GM12878 (cell line): ENCODE results near the gene USH1G. TPM values are rescaled to one million over a fixed set of nuclear protein-coding genes. Genes with fewer than 3 reads are reported as not detected.

ENCODE experiments used
- ATAC-seq: fragments of 200-7000 bp; cut with Tn5 transposase; 3 replicates; pipeline ENCODE4 v1.9.1; 2020; ENCODE audit warnings: mild to moderate bottlenecking, moderate library complexity
- BruUV-seq: library from RNA; stranded (reverse); fragments of 400-500 nt; replicated peaks from 2 replicates; lab custom pipeline; 2021; lab: Mats Ljungman, UMichigan
- CTCF ChIA-PET: fragments of 300-600 bp; sonication (Branson Sonifier 250); formaldehyde crosslinking; extraction: SDS; loops from one replicate; lab custom pipeline; 2021; ENCODE audit warnings: inconsistent platforms; lab: Yijun Ruan, JAX
- POLR2A ChIA-PET: fragments of 350-600 bp; formaldehyde crosslinking; extraction: SDS; loops from one replicate; lab custom pipeline; 2021; ENCODE audit warnings: inconsistent platforms; lab: Charles Lee
- RAD21 ChIA-PET: fragments of 300-600 bp; sonication (Branson Sonifier 250); formaldehyde crosslinking; loops from one replicate; lab custom pipeline; 2023; ENCODE audit warnings: antibody characterized with exemption; ENCODE audit not compliant: unreplicated experiment; lab: Charles Lee
- SMC1A ChIA-PET: fragments of 300-600 bp; sonication (Branson Sonifier 250); formaldehyde crosslinking; loops from one replicate; lab custom pipeline; 2023; ENCODE audit not compliant: unreplicated experiment, uncharacterized antibody; lab: Charles Lee
- DNase-seq: peaks from one replicate; pipeline ENCODE4 v3.0.0-alpha.2; 2011; ENCODE audit warnings: low read depth, low spot score
- FAIRE-seq: peaks from 3 replicates; lab custom pipeline; 2011; peaks lifted over from hg19 to GRCh38; lab: Jason Lieb, UNC
- H2AFZ ChIP-seq: 2 replicates; pipeline ENCODE4 v1.6.0; 2011; ENCODE audit warnings: low read depth, low read length, control low read depth; ENCODE audit not compliant: control insufficient read depth
- H3K27ac ChIP-seq: 2 replicates; pipeline ENCODE4 v1.5.1; 2011; ENCODE audit warnings: control low read depth; ENCODE audit not compliant: control insufficient read depth, insufficient read depth
- H3K27me3 ChIP-seq, 2 experiments: replicated peaks in 1 of 2; 2 replicates each; pipeline versions ENCODE4 v1.6.0 to v1.6.1; 2011; ENCODE audit warnings: low read length in 1 of 2; ENCODE audit not compliant: control insufficient read depth in 2 of 2, insufficient read depth in 2 of 2
- H3K36me3 ChIP-seq, 2 experiments: 2 replicates each; pipeline ENCODE4 v1.5.1; 2011; ENCODE audit warnings: low read length in 1 of 2; ENCODE audit not compliant: control insufficient read depth in 2 of 2, insufficient read depth in 2 of 2
- H3K4me1 ChIP-seq: 2 replicates; pipeline ENCODE4 v1.6.1; 2011; ENCODE audit warnings: mild to moderate bottlenecking, low read length, moderate library complexity, mixed read lengths; ENCODE audit not compliant: control insufficient read depth, insufficient read depth
- H3K4me2 ChIP-seq: 2 replicates; pipeline ENCODE4 v1.6.0; 2011; ENCODE audit warnings: control low read depth; ENCODE audit not compliant: control insufficient read depth, insufficient read depth
- H3K4me3 ChIP-seq: fragments of 200-600 bp; sonication (generic); 2 replicates; pipeline ENCODE4 v1.5.1; 2016
- H3K79me2 ChIP-seq: 2 replicates; pipeline ENCODE4 v1.6.0; 2011; ENCODE audit warnings: low read length; ENCODE audit not compliant: control insufficient read depth, insufficient read depth
- H3K9ac ChIP-seq: 2 replicates; pipeline ENCODE4 v1.8.0; 2011; ENCODE audit warnings: low read length, control low read depth, mixed read lengths; ENCODE audit not compliant: control insufficient read depth, insufficient read depth
- H3K9me3 ChIP-seq: replicated peaks from 3 replicates; pipeline ENCODE4 v1.5.1; 2011; ENCODE audit warnings: mild to moderate bottlenecking, low read length; ENCODE audit not compliant: control insufficient read depth, insufficient read depth
- H4K20me1 ChIP-seq: 2 replicates; pipeline ENCODE4 v1.6.0; 2011; ENCODE audit not compliant: control insufficient read depth, insufficient read depth
- ASH2L ChIP-seq: fragments of 300-600, 200-600 bp; sonication (generic); IDR thresholded peaks from 2 replicates; pipeline ENCODE4 v1.6.1; 2017; ENCODE audit warnings: low read depth, mild to moderate bottlenecking, borderline replicate concordance
- CBX5 ChIP-seq: sonication (generic); IDR thresholded peaks from 2 replicates; pipeline ENCODE4 v1.6.1; 2016; ENCODE audit warnings: low read depth, moderate library complexity, mild to moderate bottlenecking, inconsistent platforms
- CEBPB ChIP-seq, 2 experiments: fragments of 150-350 bp in 1 of 2; IDR thresholded peaks; 2 replicates each; pipeline ENCODE4 v1.6.1; 2012 to 2014; ENCODE audit warnings: low read depth in 2 of 2, low read length in 2 of 2, borderline replicate concordance in 1 of 2, inconsistent platforms in 1 of 2
- CREB1 ChIP-seq: IDR thresholded peaks from 2 replicates; pipeline ENCODE4 v1.6.1; 2012; ENCODE audit warnings: low read depth, mild to moderate bottlenecking, inconsistent platforms
- ESRRA ChIP-seq: IDR thresholded peaks from 2 replicates; pipeline ENCODE4 v1.6.1; 2012; ENCODE audit warnings: mild to moderate bottlenecking, low read length, improper control_type of control experiment
- ETV6 ChIP-seq, 2 experiments: fragments of 450-650 bp in 1 of 2; IDR thresholded peaks in 1 of 2; conservative IDR thresholded peaks in 1 of 2; 2 replicates each; pipeline ENCODE4 v1.6.1; 2014; ENCODE audit warnings: antibody characterized with exemption in 1 of 2, borderline replicate concordance in 1 of 2, low read depth in 1 of 2, mild to moderate bottlenecking in 1 of 2, moderate library complexity in 1 of 2
- KDM1A ChIP-seq: fragments of 200-600 bp; sonication (generic); IDR thresholded peaks from 2 replicates; pipeline ENCODE4 v1.6.1; 2016; ENCODE audit warnings: borderline replicate concordance
- MYB ChIP-seq: fragments of 150-350 bp; IDR thresholded peaks from 2 replicates; pipeline ENCODE4 v1.6.1; 2014; ENCODE audit warnings: mild to moderate bottlenecking, low read depth, low read length, borderline replicate concordance
- SMC3 ChIP-seq: IDR thresholded peaks from 2 replicates; pipeline ENCODE4 v1.6.1; 2011; ENCODE audit warnings: low read length, improper control_type of control experiment, borderline replicate concordance
- SRF ChIP-seq, 2 experiments: IDR thresholded peaks; 2 replicates each; pipeline ENCODE4 v1.6.1; 2011; ENCODE audit warnings: low read depth in 2 of 2, low read length in 2 of 2, mild to moderate bottlenecking in 1 of 2, moderate library complexity in 1 of 2
- SUZ12 ChIP-seq: fragments of 200-600 bp; sonication (generic); IDR thresholded peaks from one replicate; pipeline ENCODE4 v1.6.1; 2018; ENCODE audit warnings: antibody characterized with exemption, mild to moderate bottlenecking; ENCODE audit not compliant: unreplicated experiment
- ZNF24 ChIP-seq: fragments of 450-650 bp; IDR thresholded peaks from 2 replicates; pipeline ENCODE4 v1.6.1; 2017; ENCODE audit warnings: antibody characterized with exemption, mild to moderate bottlenecking
- WGBS: methylation state at CpG from one replicate; pipeline ENCODE4 v1.1.6; 2016; ENCODE audit warnings: low lambda C conversion rate; ENCODE audit not compliant: insufficient replicate concordance, insufficient coverage; ENCODE audit errors: missing lambda C conversion rate; 5-methylcytosine and 5-hydroxymethylcytosine counted together
- in situ Hi-C: fragments of 300-500 bp; cut with MboI; formaldehyde crosslinking; loops from 9 replicates; pipeline ENCODE4 v1.14.3; 2018; ENCODE audit warnings: mixed read lengths
- intact Hi-C: fragments of 100-400 bp; cut with micrococcal nuclease; formaldehyde crosslinking; loops from one replicate; pipeline ENCODE4 v1.14.2; 2022; ENCODE audit not compliant: unreplicated experiment
- polyA plus RNA-seq, 11 experiments: library from polyadenylated mRNA; depleted of rRNA in 4 of 11; unstranded in 6 of 11; stranded (reverse) in 5 of 11; fragments of >200 nt; fragmentation: Nextera tagmentation in 4 of 11; fragmentation: Illumina TruSeq in 1 of 11; extraction: Ambion mirVana in 4 of 11; extraction: Trizol in 1 of 11; gene quantifications; 1 replicate in 1 of 11; 2 replicates in 10 of 11; pipeline versions ENCODE4 v1.2.1 to v1.2.3, GENCODE V29; 2011 to 2016; ENCODE audit warnings: inconsistent platforms in 2 of 11, missing spikeins in 2 of 11, low read depth in 1 of 11
- total RNA-seq, 4 experiments: library from RNA; depleted of rRNA in 3 of 4; stranded (reverse); fragments of >200 nt in 3 of 4; fragmentation: Illumina TruSeq in 1 of 4; extraction: Trizol in 1 of 4; gene quantifications; 2 replicates each; pipeline versions ENCODE4 v1.2.1 to v1.2.3, GENCODE V29; 2013 to 2021
- TF ChIP-seq, protein P1 (sequence below): IDR thresholded peaks from 2 replicates; pipeline ENCODE4 v1.6.1; 2012; ENCODE audit warnings: improper control_type of control experiment, low read depth, low read length; ENCODE audit not compliant: insufficient replicate concordance
- TF ChIP-seq, protein P2 (sequence below): IDR thresholded peaks from 2 replicates; pipeline ENCODE4 v1.6.1; 2011; ENCODE audit warnings: borderline replicate concordance, low read depth, mild to moderate bottlenecking, moderate library complexity, mixed read lengths, low read length; ENCODE audit not compliant: insufficient read depth; ENCODE audit errors: extremely low read length

USH1G gene
- total and polyA plus RNA-seq, 10 of the 15 experiments (the other 5 are each of a cell fraction or from before 2014, with no cell fraction given) = 0.05 to 0.62 (median 0.09) TPM; not detected in 7

DNA sequence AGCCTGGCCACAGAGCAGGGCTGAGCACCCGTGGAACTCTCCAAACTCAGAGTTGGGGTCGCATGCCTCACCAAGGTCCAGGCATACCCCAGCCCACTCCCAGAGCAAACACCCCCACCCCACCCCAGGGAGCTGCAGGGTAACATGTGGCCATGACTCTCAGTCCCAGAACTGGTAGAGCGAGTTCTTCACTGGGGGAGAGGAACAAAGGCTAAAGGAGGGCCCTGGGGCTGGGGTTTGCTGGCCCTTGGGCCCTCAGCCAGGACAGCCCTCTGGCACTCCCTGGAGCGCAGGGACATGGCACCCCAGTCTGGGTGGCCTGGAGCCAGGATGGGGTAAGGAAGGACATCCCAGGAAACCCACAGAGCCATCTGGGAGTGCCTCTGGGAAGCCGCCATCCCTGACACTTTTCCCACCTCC, 45.3 kb upstream of the USH1G start:
- Histone ChIP-seq H3K9me3 (no peaks in the 10 kb centered on the region), H3K4me3 (no peak overlapping the region), H2AFZ (no peak overlapping the region), H3K4me1 (no peaks in the 10 kb centered on the region), H3K79me2 (no peaks in the 10 kb centered on the region), H3K27me3 (peaks cover 7 to 11% of the 10 kb centered on the region in 2 experiments; a peak in 3 of 4 replicates), H3K4me2 (no peak overlapping the region), H3K36me3 (no peaks in the 10 kb centered on the region), H4K20me1 (no peaks in the 10 kb centered on the region), H3K9ac (no peak overlapping the region), H3K27ac (no peak overlapping the region)
- intact Hi-C loops (loop anchor here (10.0 kb wide), 2 partner anchors 66 to 446 kb away; no protein-coding TSS in a partner anchor), in situ Hi-C loops (loop anchor here (5.0 kb wide), 1 partner anchor 444 kb away; no protein-coding TSS in a partner anchor)
- RAD21 ChIA-PET = no interaction called here
- FAIRE-seq = no peak
- CTCF ChIA-PET = interaction anchor here (1.0 to 12.7 kb wide), 2 partner anchors 6 to 237 kb away, joined by 4 to 92 read pairs; partner anchors contain the start of gene NUP85
- ATAC-seq = no peak
- no peak for TF ChIP-seq CEBPB (IDR thresholded peaks at IDR 0.05; ENCODE audit: borderline replicate concordance in 1 of 2, low read depth in 2 of 2, low read length in 2 of 2)
- no peak for TF ChIP-seq ETV6 (conservative IDR thresholded peaks at IDR 0.05 in 1 of 2, IDR thresholded peaks at IDR 0.05 in 1 of 2; ENCODE audit: borderline replicate concordance in 1 of 2, low read depth in 1 of 2)
- no peak for TF ChIP-seq MYB
- TF ChIP-seq KDM1A = no peak
- no peak for TF ChIP-seq SRF (IDR thresholded peaks at IDR 0.05; ENCODE audit: low read depth in 2 of 2, low read length in 2 of 2)
- TF ChIP-seq ZNF24 = no peak
- TF ChIP-seq ESRRA = no peak
- no peak for TF ChIP-seq CBX5
- TF ChIP-seq, protein P1, sequence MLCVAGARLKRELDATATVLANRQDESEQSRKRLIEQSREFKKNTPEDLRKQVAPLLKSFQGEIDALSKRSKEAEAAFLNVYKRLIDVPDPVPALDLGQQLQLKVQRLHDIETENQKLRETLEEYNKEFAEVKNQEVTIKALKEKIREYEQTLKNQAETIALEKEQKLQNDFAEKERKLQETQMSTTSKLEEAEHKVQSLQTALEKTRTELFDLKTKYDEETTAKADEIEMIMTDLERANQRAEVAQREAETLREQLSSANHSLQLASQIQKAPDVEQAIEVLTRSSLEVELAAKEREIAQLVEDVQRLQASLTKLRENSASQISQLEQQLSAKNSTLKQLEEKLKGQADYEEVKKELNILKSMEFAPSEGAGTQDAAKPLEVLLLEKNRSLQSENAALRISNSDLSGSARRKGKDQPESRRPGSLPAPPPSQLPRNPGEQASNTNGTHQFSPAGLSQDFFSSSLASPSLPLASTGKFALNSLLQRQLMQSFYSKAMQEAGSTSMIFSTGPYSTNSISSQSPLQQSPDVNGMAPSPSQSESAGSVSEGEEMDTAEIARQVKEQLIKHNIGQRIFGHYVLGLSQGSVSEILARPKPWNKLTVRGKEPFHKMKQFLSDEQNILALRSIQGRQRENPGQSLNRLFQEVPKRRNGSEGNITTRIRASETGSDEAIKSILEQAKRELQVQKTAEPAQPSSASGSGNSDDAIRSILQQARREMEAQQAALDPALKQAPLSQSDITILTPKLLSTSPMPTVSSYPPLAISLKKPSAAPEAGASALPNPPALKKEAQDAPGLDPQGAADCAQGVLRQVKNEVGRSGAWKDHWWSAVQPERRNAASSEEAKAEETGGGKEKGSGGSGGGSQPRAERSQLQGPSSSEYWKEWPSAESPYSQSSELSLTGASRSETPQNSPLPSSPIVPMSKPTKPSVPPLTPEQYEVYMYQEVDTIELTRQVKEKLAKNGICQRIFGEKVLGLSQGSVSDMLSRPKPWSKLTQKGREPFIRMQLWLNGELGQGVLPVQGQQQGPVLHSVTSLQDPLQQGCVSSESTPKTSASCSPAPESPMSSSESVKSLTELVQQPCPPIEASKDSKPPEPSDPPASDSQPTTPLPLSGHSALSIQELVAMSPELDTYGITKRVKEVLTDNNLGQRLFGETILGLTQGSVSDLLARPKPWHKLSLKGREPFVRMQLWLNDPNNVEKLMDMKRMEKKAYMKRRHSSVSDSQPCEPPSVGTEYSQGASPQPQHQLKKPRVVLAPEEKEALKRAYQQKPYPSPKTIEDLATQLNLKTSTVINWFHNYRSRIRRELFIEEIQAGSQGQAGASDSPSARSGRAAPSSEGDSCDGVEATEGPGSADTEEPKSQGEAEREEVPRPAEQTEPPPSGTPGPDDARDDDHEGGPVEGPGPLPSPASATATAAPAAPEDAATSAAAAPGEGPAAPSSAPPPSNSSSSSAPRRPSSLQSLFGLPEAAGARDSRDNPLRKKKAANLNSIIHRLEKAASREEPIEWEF = no peak
- TF ChIP-seq, protein P2, sequence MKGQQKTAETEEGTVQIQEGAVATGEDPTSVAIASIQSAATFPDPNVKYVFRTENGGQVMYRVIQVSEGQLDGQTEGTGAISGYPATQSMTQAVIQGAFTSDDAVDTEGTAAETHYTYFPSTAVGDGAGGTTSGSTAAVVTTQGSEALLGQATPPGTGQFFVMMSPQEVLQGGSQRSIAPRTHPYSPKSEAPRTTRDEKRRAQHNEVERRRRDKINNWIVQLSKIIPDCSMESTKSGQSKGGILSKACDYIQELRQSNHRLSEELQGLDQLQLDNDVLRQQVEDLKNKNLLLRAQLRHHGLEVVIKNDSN = no peak
- TF ChIP-seq CREB1 = no peak
- TF ChIP-seq SUZ12 = no peak
- no peak for TF ChIP-seq SMC3
- TF ChIP-seq ASH2L = no peak
- no TSS peak for BruUV-seq
- no peak for DNase-seq
- POLR2A ChIA-PET = interaction anchor here (1.1 kb wide), 1 partner anchor 48 kb away, joined by 3 read pairs; no protein-coding TSS in a partner anchor
- WGBS = 46% methylated on average over 5 of the region's 5 CpGs
- SMC1A ChIA-PET = interaction anchor here (1.4 kb wide), 2 partner anchors 8 to 80 kb away, joined by 5 read pairs; no protein-coding TSS in a partner anchor
